ENCODE data around the gene UBR4. TPM values are rescaled to one million over a fixed set of nuclear protein-coding genes. Genes with fewer than 3 reads are reported as not detected.

UBR4 gene
- total RNA-seq, 4 donors from 2014 or later: 214 to 324 (median 272) TPM

GRCh38 chr1:19178734-19179398 is 31.2 kb downstream of the UBR4 start:
- Histone ChIP-seq H3K4me3 (no peak overlapping the region), H3K27ac (no peak overlapping the region), H3K4me1 (no peaks in the 10 kb centered on the region), H3K36me3 (peaks cover 92% of the 10 kb centered on the region), H3K9me3 (no peaks in the 10 kb centered on the region), H3K27me3 (no peaks in the 10 kb centered on the region)
- 68% methylated on average over 5 of the region's 5 CpGs for WGBS
- TF ChIP-seq POLR2AphosphoS5 (IDR thresholded peaks at IDR 0.05) (no peak), EP300 (IDR thresholded peaks at IDR 0.05) (no peak), CTCF (IDR thresholded peaks at IDR 0.05) (no peak), POLR2A (IDR thresholded peaks at IDR 0.05) (no peak)
- DNase-seq (ENCODE audit: low spot score in 2 of 2): no peak

- H3K4me3 ChIP-seq: no peak overlapping the region
- H3K4me1 ChIP-seq: no peaks in the 10 kb centered on the region
- WGBS: 65% methylated on average over 2 of the region's 2 CpGs
- H3K27me3 ChIP-seq: no peaks in the 10 kb centered on the region
- H3K27ac ChIP-seq: no peak overlapping the region
- H3K36me3 ChIP-seq: peaks cover 92% of the 10 kb centered on the region
- DNase-seq (ENCODE audit: low spot score in 2 of 2): no peak
- no peaks in the 10 kb centered on the region for H3K9me3 ChIP-seq
- TF ChIP-seq CTCF (IDR thresholded peaks at IDR 0.05): no peak
- TF ChIP-seq EP300 (IDR thresholded peaks at IDR 0.05): no peak
- TF ChIP-seq POLR2A (IDR thresholded peaks at IDR 0.05): no peak
- no peak for TF ChIP-seq POLR2AphosphoS5 (IDR thresholded peaks at IDR 0.05)
Measured at GRCh38 chr1:19177811-19178210, 32.3 kb downstream of the UBR4 start.

GRCh38 chr1:19169642-19170041 is 40.4 kb downstream of the UBR4 start:
- peaks cover 100% of the 10 kb centered on the region for H3K36me3 ChIP-seq

GRCh38 chr1:19167140-19167539 is 42.9 kb downstream of the UBR4 start:
- no peak for DNase-seq (ENCODE audit: low spot score in 2 of 2)
- no peaks in the 10 kb centered on the region for H3K27me3 ChIP-seq
- H3K4me1 ChIP-seq: peaks cover 7% of the 10 kb centered on the region
- peaks cover 100% of the 10 kb centered on the region for H3K36me3 ChIP-seq
- no peaks in the 10 kb centered on the region for H3K9me3 ChIP-seq
- no peak overlapping the region for H3K4me3 ChIP-seq
- WGBS: 94% methylated on average over 6 of the region's 6 CpGs
- H3K27ac ChIP-seq: no peak overlapping the region
- no peak for TF ChIP-seq POLR2A (IDR thresholded peaks at IDR 0.05)
- TF ChIP-seq POLR2AphosphoS5 (IDR thresholded peaks at IDR 0.05): no peak
- no peak for TF ChIP-seq EP300 (IDR thresholded peaks at IDR 0.05)
- TF ChIP-seq CTCF (IDR thresholded peaks at IDR 0.05): no peak

More at GRCh38 chr1:19169642-19170041, 40.4 kb downstream of the UBR4 start:
- Histone ChIP-seq H3K4me1 (no peaks in the 10 kb centered on the region), H3K4me3 (no peak overlapping the region), H3K27me3 (no peaks in the 10 kb centered on the region), H3K27ac (no peak overlapping the region), H3K9me3 (no peaks in the 10 kb centered on the region)
- WGBS: 60% methylated on average over 2 of the region's 2 CpGs
- TF ChIP-seq POLR2AphosphoS5 (IDR thresholded peaks at IDR 0.05) (no peak), EP300 (IDR thresholded peaks at IDR 0.05) (no peak), POLR2A (IDR thresholded peaks at IDR 0.05) (no peak), CTCF (IDR thresholded peaks at IDR 0.05) (no peak)
- no peak for DNase-seq (ENCODE audit: low spot score in 2 of 2)

- Histone ChIP-seq H3K27ac (no peak overlapping the region), H3K4me1 (peaks cover 7% of the 10 kb centered on the region), H3K36me3 (peaks cover 100% of the 10 kb centered on the region), H3K9me3 (no peaks in the 10 kb centered on the region), H3K4me3 (no peak overlapping the region), H3K27me3 (no peaks in the 10 kb centered on the region)
- no peak for TF ChIP-seq POLR2AphosphoS5 (IDR thresholded peaks at IDR 0.05)
- no peak for TF ChIP-seq POLR2A (IDR thresholded peaks at IDR 0.05)
- TF ChIP-seq CTCF (IDR thresholded peaks at IDR 0.05): no peak
- no peak for TF ChIP-seq EP300 (IDR thresholded peaks at IDR 0.05)
- no peak for DNase-seq (ENCODE audit: low spot score in 2 of 2)
- whole genome bisulfite sequencing: 60% methylated on average over 3 of the region's 3 CpGs
Measured at GRCh38 chr1:19166066-19166465, 44.0 kb downstream of the UBR4 start.

Data from suprapubic skin (tissue), 4 donors.